GM12878 (cell line): ENCODE results near the gene STAT4. TPM values are rescaled to one million over a fixed set of nuclear protein-coding genes. Genes with fewer than 3 reads are reported as not detected.

Experiments
- BHLHE40 ChIP-seq, 2 experiments: fragments of 450-650 bp in 1 of 2; IDR thresholded peaks; 2 replicates each; pipeline ENCODE4 v1.6.1; 2011 to 2017; ENCODE audit warnings: low read depth in 2 of 2, borderline replicate concordance in 1 of 2, improper control_type of control experiment in 1 of 2, low read length in 1 of 2, mild to moderate bottlenecking in 1 of 2
- CHD1 ChIP-seq: IDR thresholded peaks from 2 replicates; pipeline ENCODE4 v1.6.1; 2012; ENCODE audit warnings: low read depth, low read length, improper control_type of control experiment
- CHD2 ChIP-seq: IDR thresholded peaks from 2 replicates; pipeline ENCODE4 v1.6.1; 2011; ENCODE audit warnings: low read depth, low read length, improper control_type of control experiment, borderline replicate concordance
- CREM ChIP-seq: IDR thresholded peaks from 2 replicates; pipeline ENCODE4 v1.6.1; 2014; ENCODE audit warnings: antibody characterized with exemption, low read depth
- FOS ChIP-seq: IDR thresholded peaks from 3 replicates; pipeline ENCODE4 v1.6.1; 2011; ENCODE audit warnings: borderline replicate concordance; ENCODE audit not compliant: insufficient read length; ENCODE audit errors: extremely low read depth
- HDAC2 ChIP-seq: fragments of 200-600 bp; sonication (generic); IDR thresholded peaks from 2 replicates; pipeline ENCODE4 v1.6.1; 2017
- HDAC6 ChIP-seq: fragments of 200-600 bp; sonication (generic); IDR thresholded peaks from one replicate; pipeline ENCODE4 v1.8.0; 2017; ENCODE audit warnings: antibody characterized with exemption; ENCODE audit not compliant: unreplicated experiment
- IKZF2 ChIP-seq, 2 experiments: fragments of 450-650 bp; IDR thresholded peaks; 2 replicates each; pipeline ENCODE4 v1.6.1; 2017; ENCODE audit warnings: mild to moderate bottlenecking in 2 of 2, moderate library complexity in 2 of 2
- IRF4 ChIP-seq: IDR thresholded peaks from 2 replicates; pipeline ENCODE4 v1.6.1; 2011; ENCODE audit warnings: low read depth, low read length
- MTA2 ChIP-seq: fragments of 450-650 bp; IDR thresholded peaks from 2 replicates; pipeline ENCODE4 v1.6.1; 2016; ENCODE audit warnings: low read depth, mild to moderate bottlenecking, moderate library complexity
- MYC ChIP-seq: IDR thresholded peaks from 2 replicates; pipeline ENCODE4 v1.6.1; 2011; ENCODE audit warnings: mild to moderate bottlenecking, low read length, moderate library complexity, inconsistent platforms; ENCODE audit not compliant: insufficient read depth, insufficient replicate concordance, insufficient read length, severe bottlenecking
- NFIC ChIP-seq: IDR thresholded peaks from 2 replicates; pipeline ENCODE4 v1.6.1; 2012; ENCODE audit warnings: low read depth, mild to moderate bottlenecking, inconsistent platforms, low read length, moderate library complexity
- NFYA ChIP-seq: IDR thresholded peaks from 2 replicates; pipeline ENCODE4 v1.6.1; 2011; ENCODE audit warnings: low read depth, mild to moderate bottlenecking, low read length, improper control_type of control experiment, borderline replicate concordance
- NR2F1 ChIP-seq: fragments of 450-650 bp; conservative IDR thresholded peaks from 2 replicates; pipeline ENCODE4 v1.6.1; 2017; ENCODE audit warnings: mild to moderate bottlenecking
- NRF1 ChIP-seq: conservative IDR thresholded peaks from 2 replicates; pipeline ENCODE4 v1.6.1; 2011; ENCODE audit warnings: mild to moderate bottlenecking, low read depth, low read length, improper control_type of control experiment
- POLR2AphosphoS2 ChIP-seq: IDR thresholded peaks from 2 replicates; pipeline ENCODE4 v1.6.1; 2011; ENCODE audit warnings: low read depth, mild to moderate bottlenecking, low read length, improper control_type of control experiment, moderate library complexity
- POU2F2 ChIP-seq: IDR thresholded peaks from 3 replicates; pipeline ENCODE4 v1.6.1; 2011; ENCODE audit warnings: low read depth, mild to moderate bottlenecking, low read length, borderline replicate concordance
- SREBF2 ChIP-seq: IDR thresholded peaks from 2 replicates; pipeline ENCODE4 v1.6.1; 2012; ENCODE audit warnings: mild to moderate bottlenecking, low read length
- SUPT20H ChIP-seq: IDR thresholded peaks from 2 replicates; pipeline ENCODE4 v1.6.1; 2011; ENCODE audit warnings: low read depth, mild to moderate bottlenecking, low read length, moderate library complexity, borderline replicate concordance; ENCODE audit not compliant: control insufficient read depth
- TCF12 ChIP-seq: IDR thresholded peaks from 2 replicates; pipeline ENCODE4 v1.6.1; 2011; ENCODE audit warnings: low read depth, mild to moderate bottlenecking, low read length
- WRNIP1 ChIP-seq: IDR thresholded peaks from 2 replicates; pipeline ENCODE4 v1.6.1; 2011; ENCODE audit warnings: low read depth, low read length, improper control_type of control experiment, borderline replicate concordance
- ZNF217 ChIP-seq: fragments of 450-650 bp; IDR thresholded peaks from 2 replicates; pipeline ENCODE4 v1.6.1; 2017; ENCODE audit warnings: antibody characterized with exemption, mild to moderate bottlenecking
- polyA plus RNA-seq, 11 experiments: library from polyadenylated mRNA; depleted of rRNA in 4 of 11; unstranded in 6 of 11; stranded (reverse) in 5 of 11; fragments of >200 nt; fragmentation: Nextera tagmentation in 4 of 11; fragmentation: Illumina TruSeq in 1 of 11; extraction: Ambion mirVana in 4 of 11; extraction: Trizol in 1 of 11; gene quantifications; 1 replicate in 1 of 11; 2 replicates in 10 of 11; pipeline versions ENCODE4 v1.2.1 to v1.2.3, GENCODE V29; 2011 to 2016; ENCODE audit warnings: inconsistent platforms in 2 of 11, missing spikeins in 2 of 11, low read depth in 1 of 11
- total RNA-seq, 4 experiments: library from RNA; depleted of rRNA in 3 of 4; stranded (reverse); fragments of >200 nt in 3 of 4; fragmentation: Illumina TruSeq in 1 of 4; extraction: Trizol in 1 of 4; gene quantifications; 2 replicates each; pipeline versions ENCODE4 v1.2.1 to v1.2.3, GENCODE V29; 2013 to 2021
- TF ChIP-seq, protein P1 (sequence below): IDR thresholded peaks from 2 replicates; pipeline ENCODE4 v1.6.1; 2012; ENCODE audit warnings: mild to moderate bottlenecking, low read depth, low read length
- TF ChIP-seq, protein P2 (sequence below): fragments of 450-650 bp; IDR thresholded peaks from 2 replicates; pipeline ENCODE4 v1.6.1; 2017; ENCODE audit warnings: antibody characterized with exemption, mild to moderate bottlenecking, moderate library complexity
- TF ChIP-seq, protein P3 (sequence below): fragments of 450-650 bp; IDR thresholded peaks from 2 replicates; pipeline ENCODE4 v1.6.1; 2017; ENCODE audit warnings: borderline replicate concordance

The STAT4 gene
- total and polyA plus RNA-seq, 10 of the 15 experiments (the other 5 are each of a cell fraction or from before 2014, with no cell fraction given), result 3.1 to 9.3 (median 7.1) TPM

DNA sequence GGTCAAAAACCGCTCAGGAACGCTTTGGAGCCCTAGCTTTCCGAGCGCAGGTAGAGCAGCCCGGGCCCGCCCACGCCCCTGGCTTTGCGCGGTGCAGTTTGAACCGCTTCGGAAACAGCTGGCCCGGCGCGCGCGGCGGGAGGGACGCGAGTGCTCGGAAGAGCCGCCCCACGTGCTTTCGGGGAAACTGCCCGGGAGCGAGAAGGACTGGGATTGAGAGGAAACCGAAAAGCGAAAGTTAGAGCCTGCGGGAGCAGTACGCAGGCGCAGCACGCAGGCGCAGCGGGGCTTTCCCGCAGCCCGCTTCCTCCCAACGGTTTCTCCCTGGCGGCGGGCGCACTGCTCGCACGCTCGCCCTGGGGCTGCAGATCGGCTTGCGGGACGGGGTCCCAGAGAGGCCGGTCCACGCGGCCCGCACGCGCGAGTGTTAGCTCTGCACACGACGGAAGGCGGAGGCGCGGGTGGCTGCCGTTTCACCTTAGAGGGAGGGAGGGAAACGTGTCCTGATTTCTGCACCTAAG, 130.5 kb downstream of the STAT4 start (continued):
- TF ChIP-seq SUPT20H (no peak), POU2F2 (peak; percentile 90), IRF4 (peak; percentile 79; the same call in 1 of the 2 replicates), BHLHE40 (IDR thresholded peaks at IDR 0.05; ENCODE audit: borderline replicate concordance in 1 of 2, low read depth in 2 of 2, low read length in 1 of 2) (peak; percentile 94 to 97), WRNIP1 (no peak), CHD1 (0 out of 2 replicates have a peak, but pooled peaks have one; percentile 37), POLR2AphosphoS2 (peak; percentile 91), FOS (no peak), NFYA (no peak), CHD2 (peak; percentile 81), NR2F1 (peak; percentile 75), CREM (peak; percentile 95), MTA2 (peak; percentile 79), SREBF2 (no peak), NFIC (peak; percentile 91), HDAC2 (no peak), HDAC6 (no peak), MYC (peak; percentile 76), NRF1 (peak; percentile 88), IKZF2 (IDR thresholded peaks at IDR 0.05) (peak; percentile 99), TCF12 (peak; percentile 100), ZNF217 (peak; percentile 46; the same call in 1 of the 2 replicates)
- TF ChIP-seq, protein P1, sequence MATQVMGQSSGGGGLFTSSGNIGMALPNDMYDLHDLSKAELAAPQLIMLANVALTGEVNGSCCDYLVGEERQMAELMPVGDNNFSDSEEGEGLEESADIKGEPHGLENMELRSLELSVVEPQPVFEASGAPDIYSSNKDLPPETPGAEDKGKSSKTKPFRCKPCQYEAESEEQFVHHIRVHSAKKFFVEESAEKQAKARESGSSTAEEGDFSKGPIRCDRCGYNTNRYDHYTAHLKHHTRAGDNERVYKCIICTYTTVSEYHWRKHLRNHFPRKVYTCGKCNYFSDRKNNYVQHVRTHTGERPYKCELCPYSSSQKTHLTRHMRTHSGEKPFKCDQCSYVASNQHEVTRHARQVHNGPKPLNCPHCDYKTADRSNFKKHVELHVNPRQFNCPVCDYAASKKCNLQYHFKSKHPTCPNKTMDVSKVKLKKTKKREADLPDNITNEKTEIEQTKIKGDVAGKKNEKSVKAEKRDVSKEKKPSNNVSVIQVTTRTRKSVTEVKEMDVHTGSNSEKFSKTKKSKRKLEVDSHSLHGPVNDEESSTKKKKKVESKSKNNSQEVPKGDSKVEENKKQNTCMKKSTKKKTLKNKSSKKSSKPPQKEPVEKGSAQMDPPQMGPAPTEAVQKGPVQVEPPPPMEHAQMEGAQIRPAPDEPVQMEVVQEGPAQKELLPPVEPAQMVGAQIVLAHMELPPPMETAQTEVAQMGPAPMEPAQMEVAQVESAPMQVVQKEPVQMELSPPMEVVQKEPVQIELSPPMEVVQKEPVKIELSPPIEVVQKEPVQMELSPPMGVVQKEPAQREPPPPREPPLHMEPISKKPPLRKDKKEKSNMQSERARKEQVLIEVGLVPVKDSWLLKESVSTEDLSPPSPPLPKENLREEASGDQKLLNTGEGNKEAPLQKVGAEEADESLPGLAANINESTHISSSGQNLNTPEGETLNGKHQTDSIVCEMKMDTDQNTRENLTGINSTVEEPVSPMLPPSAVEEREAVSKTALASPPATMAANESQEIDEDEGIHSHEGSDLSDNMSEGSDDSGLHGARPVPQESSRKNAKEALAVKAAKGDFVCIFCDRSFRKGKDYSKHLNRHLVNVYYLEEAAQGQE, result peak; percentile 51; the same call in 1 of the 2 replicates
- TF ChIP-seq, protein P2, sequence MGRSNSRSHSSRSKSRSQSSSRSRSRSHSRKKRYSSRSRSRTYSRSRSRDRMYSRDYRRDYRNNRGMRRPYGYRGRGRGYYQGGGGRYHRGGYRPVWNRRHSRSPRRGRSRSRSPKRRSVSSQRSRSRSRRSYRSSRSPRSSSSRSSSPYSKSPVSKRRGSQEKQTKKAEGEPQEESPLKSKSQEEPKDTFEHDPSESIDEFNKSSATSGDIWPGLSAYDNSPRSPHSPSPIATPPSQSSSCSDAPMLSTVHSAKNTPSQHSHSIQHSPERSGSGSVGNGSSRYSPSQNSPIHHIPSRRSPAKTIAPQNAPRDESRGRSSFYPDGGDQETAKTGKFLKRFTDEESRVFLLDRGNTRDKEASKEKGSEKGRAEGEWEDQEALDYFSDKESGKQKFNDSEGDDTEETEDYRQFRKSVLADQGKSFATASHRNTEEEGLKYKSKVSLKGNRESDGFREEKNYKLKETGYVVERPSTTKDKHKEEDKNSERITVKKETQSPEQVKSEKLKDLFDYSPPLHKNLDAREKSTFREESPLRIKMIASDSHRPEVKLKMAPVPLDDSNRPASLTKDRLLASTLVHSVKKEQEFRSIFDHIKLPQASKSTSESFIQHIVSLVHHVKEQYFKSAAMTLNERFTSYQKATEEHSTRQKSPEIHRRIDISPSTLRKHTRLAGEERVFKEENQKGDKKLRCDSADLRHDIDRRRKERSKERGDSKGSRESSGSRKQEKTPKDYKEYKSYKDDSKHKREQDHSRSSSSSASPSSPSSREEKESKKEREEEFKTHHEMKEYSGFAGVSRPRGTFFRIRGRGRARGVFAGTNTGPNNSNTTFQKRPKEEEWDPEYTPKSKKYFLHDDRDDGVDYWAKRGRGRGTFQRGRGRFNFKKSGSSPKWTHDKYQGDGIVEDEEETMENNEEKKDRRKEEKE, result no peak
- TF ChIP-seq, protein P3, sequence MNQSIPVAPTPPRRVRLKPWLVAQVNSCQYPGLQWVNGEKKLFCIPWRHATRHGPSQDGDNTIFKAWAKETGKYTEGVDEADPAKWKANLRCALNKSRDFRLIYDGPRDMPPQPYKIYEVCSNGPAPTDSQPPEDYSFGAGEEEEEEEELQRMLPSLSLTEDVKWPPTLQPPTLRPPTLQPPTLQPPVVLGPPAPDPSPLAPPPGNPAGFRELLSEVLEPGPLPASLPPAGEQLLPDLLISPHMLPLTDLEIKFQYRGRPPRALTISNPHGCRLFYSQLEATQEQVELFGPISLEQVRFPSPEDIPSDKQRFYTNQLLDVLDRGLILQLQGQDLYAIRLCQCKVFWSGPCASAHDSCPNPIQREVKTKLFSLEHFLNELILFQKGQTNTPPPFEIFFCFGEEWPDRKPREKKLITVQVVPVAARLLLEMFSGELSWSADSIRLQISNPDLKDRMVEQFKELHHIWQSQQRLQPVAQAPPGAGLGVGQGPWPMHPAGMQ, result peak; percentile 60
